Sigmoid colon (tissue), 4 donors: ENCODE results near the gene LITAFD.

ENCODE experiments used
- EP300 ChIP-seq, 4 donors: sonication (generic); formaldehyde crosslinking; IDR thresholded peaks; one replicate each; pipeline ENCODE4 v1.6.1; 2017; ENCODE audit warnings: antibody characterized with exemption in 4 of 4
- POLR2A ChIP-seq, 2 donors: fragments of 450-650 bp; IDR thresholded peaks; one replicate each; pipeline ENCODE4 v1.6.1; 2016; ENCODE audit warnings: antibody characterized with exemption in 2 of 2, mild to moderate bottlenecking in 2 of 2, moderate library complexity in 2 of 2
- POLR2AphosphoS5 ChIP-seq, 4 donors: sonication (generic); formaldehyde crosslinking; IDR thresholded peaks; one replicate each; pipeline ENCODE4 v1.6.1; 2017; ENCODE audit warnings: antibody characterized with exemption in 4 of 4
- TF ChIP-seq, protein P1 (sequence below), 4 experiments: fragments of 450-650 bp in 3 of 4; fragments of 200-600 bp in 1 of 4; IDR thresholded peaks; one replicate each; pipeline ENCODE4 v1.5.1; 2016 to 2019; ENCODE audit warnings: antibody characterized with exemption in 4 of 4, mild to moderate bottlenecking in 3 of 4, moderate library complexity in 2 of 4

DNA sequence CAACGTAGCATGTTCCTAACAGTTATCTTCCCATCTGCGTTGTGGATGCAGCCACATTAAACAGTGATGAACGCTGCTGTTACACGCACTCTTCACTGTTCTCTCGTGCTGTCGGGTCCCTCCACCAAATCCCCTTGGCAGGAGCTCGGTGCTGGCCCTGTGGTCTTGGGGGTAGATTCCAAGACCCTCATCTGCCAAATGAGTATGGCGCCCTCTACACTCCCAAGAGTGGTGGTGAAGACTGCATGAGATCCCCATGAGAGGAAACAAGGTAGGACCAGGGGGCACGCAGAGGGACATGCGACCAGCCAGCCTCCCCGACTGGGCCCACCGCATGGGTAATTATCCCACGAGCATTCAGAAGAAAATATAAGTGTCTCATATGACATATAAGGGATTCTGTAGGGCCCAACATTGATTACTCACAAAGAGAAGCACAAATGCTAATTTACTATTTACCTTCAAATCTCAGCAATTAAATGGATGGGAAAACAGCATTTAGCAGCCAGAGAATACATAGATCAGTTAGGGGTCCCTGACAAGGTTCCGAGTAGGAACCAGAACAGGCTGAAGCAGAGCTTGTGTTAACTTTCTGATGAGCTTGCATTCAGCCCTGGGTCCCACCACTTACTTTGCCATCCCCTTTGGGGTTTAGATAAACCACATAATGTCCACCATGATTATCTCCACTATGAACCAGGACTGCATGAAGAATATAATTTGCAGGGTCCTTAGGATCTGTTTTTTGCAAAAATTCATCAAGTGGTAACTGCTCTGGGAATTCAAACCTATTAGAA, 23.8 kb downstream of the LITAFD start:
- TF ChIP-seq, protein P1, sequence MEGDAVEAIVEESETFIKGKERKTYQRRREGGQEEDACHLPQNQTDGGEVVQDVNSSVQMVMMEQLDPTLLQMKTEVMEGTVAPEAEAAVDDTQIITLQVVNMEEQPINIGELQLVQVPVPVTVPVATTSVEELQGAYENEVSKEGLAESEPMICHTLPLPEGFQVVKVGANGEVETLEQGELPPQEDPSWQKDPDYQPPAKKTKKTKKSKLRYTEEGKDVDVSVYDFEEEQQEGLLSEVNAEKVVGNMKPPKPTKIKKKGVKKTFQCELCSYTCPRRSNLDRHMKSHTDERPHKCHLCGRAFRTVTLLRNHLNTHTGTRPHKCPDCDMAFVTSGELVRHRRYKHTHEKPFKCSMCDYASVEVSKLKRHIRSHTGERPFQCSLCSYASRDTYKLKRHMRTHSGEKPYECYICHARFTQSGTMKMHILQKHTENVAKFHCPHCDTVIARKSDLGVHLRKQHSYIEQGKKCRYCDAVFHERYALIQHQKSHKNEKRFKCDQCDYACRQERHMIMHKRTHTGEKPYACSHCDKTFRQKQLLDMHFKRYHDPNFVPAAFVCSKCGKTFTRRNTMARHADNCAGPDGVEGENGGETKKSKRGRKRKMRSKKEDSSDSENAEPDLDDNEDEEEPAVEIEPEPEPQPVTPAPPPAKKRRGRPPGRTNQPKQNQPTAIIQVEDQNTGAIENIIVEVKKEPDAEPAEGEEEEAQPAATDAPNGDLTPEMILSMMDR (IDR thresholded peaks at IDR 0.05), result no peak
- TF ChIP-seq EP300 (IDR thresholded peaks at IDR 0.05), result no peak
- TF ChIP-seq POLR2AphosphoS5 (IDR thresholded peaks at IDR 0.05), result no peak
- TF ChIP-seq POLR2A (IDR thresholded peaks at IDR 0.05), result no peak
